HepG2 (cell line): ENCODE data around the gene SLC25A10. TPM values are rescaled to one million over a fixed set of nuclear protein-coding genes. Genes with fewer than 3 reads are reported as not detected.

Experiments
- DNMT1 ChIP-seq: sonication (generic); formaldehyde crosslinking; IDR thresholded peaks from 2 replicates; pipeline ENCODE4 v1.5.1; 2020; ENCODE audit warnings: mild to moderate bottlenecking, missing genetic modification reagents
- FOXM1 ChIP-seq: sonication (generic); formaldehyde crosslinking; IDR thresholded peaks from 2 replicates; pipeline ENCODE4 v1.5.0; 2020; ENCODE audit warnings: missing genetic modification reagents
- GATAD1 ChIP-seq: IDR thresholded peaks from 2 replicates; pipeline ENCODE4 v1.6.1; 2016; ENCODE audit warnings: missing genetic modification reagents, missing compliant biosample characterization
- GPN1 ChIP-seq: sonication (generic); formaldehyde crosslinking; IDR thresholded peaks from 2 replicates; pipeline ENCODE4 v1.5.1; 2020; ENCODE audit warnings: missing genetic modification reagents, borderline replicate concordance
- GRHL1 ChIP-seq: sonication (generic); formaldehyde crosslinking; conservative IDR thresholded peaks from 2 replicates; pipeline ENCODE4 v1.8.0; 2022; ENCODE audit warnings: missing genetic modification reagents
- HMGXB3 ChIP-seq: sonication (generic); formaldehyde crosslinking; IDR thresholded peaks from 2 replicates; pipeline ENCODE4 v1.4.0; 2020; ENCODE audit warnings: missing genetic modification reagents, borderline replicate concordance
- HOXA7 ChIP-seq: sonication (generic); formaldehyde crosslinking; IDR thresholded peaks from 2 replicates; pipeline ENCODE4 v1.8.1; 2022; ENCODE audit warnings: mild to moderate bottlenecking, missing genetic modification reagents, moderate library complexity
- JARID2 ChIP-seq: sonication (generic); formaldehyde crosslinking; IDR thresholded peaks from 2 replicates; pipeline ENCODE4 v1.8.1; 2023; ENCODE audit warnings: missing genetic modification reagents, inconsistent platforms; ENCODE audit not compliant: insufficient replicate concordance
- MBNL3 ChIP-seq: fragments of 250-450 bp; sonication (Bioruptor Pico); conservative IDR thresholded peaks from 2 replicates; pipeline ENCODE4 v1.8.0; 2022; ENCODE audit warnings: mild to moderate bottlenecking, inconsistent platforms
- TAF1 ChIP-seq: sonication (generic); formaldehyde crosslinking; IDR thresholded peaks from 2 replicates; pipeline ENCODE4 v1.4.0; 2020; ENCODE audit warnings: missing genetic modification reagents
- TBX3 ChIP-seq: fragments of 450-650 bp; IDR thresholded peaks from 2 replicates; pipeline ENCODE4 v1.6.1; 2017; ENCODE audit warnings: antibody characterized with exemption, mild to moderate bottlenecking, inconsistent platforms, borderline replicate concordance
- TFDP2 ChIP-seq: sonication (generic); formaldehyde crosslinking; IDR thresholded peaks from 2 replicates; pipeline ENCODE4 v1.4.0; 2020; ENCODE audit warnings: missing genetic modification reagents
- TRIM24 ChIP-seq: sonication (generic); formaldehyde crosslinking; IDR thresholded peaks from 2 replicates; pipeline ENCODE4 v1.8.0; 2022; ENCODE audit warnings: mild to moderate bottlenecking, missing genetic modification reagents
- UBTF ChIP-seq: sonication (generic); formaldehyde crosslinking; IDR thresholded peaks from 2 replicates; pipeline ENCODE4 v1.4.0; 2020; ENCODE audit warnings: mild to moderate bottlenecking, missing genetic modification reagents
- YEATS2 ChIP-seq: sonication (generic); formaldehyde crosslinking; IDR thresholded peaks from 2 replicates; pipeline ENCODE4 v1.4.0; 2020; ENCODE audit warnings: missing genetic modification reagents, borderline replicate concordance
- ZNF33B ChIP-seq: sonication (generic); formaldehyde crosslinking; IDR thresholded peaks from 2 replicates; pipeline ENCODE4 v1.5.1; 2020; ENCODE audit warnings: mild to moderate bottlenecking, missing genetic modification reagents
- ZNF800 ChIP-seq: sonication (generic); formaldehyde crosslinking; IDR thresholded peaks from 2 replicates; pipeline ENCODE4 v1.4.0; 2020; ENCODE audit warnings: missing genetic modification reagents
- polyA plus RNA-seq, 8 experiments: library from polyadenylated mRNA; depleted of rRNA in 3 of 8; stranded (reverse) in 7 of 8; unstranded in 1 of 8; fragments of >200 nt; fragmentation: Illumina TruSeq in 4 of 8; extraction: Trizol in 4 of 8; gene quantifications; 2 replicates each; pipeline versions ENCODE4 v1.2.1 to v1.2.3, GENCODE V29; 2011 to 2016; ENCODE audit warnings: low read depth in 4 of 8, missing spikeins in 1 of 8, mixed read lengths in 1 of 8; ENCODE audit not compliant: insufficient read depth in 1 of 8
- total RNA-seq, 5 experiments: library from RNA; depleted of rRNA; stranded (reverse); fragments of >200 nt; fragmentation: Illumina TruSeq; extraction: Trizol; gene quantifications; 2 replicates each; pipeline ENCODE4 v1.2.3, GENCODE V29; 2016; ENCODE audit warnings: low read depth in 1 of 5

SLC25A10 gene
- total and polyA plus RNA-seq, 2 of the 13 experiments (the other 11 are each of a cell fraction or from before 2014, with no cell fraction given), result 46.5 to 140 TPM

- no peak; the same call in 1 of the 2 replicates for TF ChIP-seq ZNF800
- no peak for TF ChIP-seq TBX3
- TF ChIP-seq GPN1 (CRISPR knock-in tag), result peak; percentile 52; the same call in 1 of the 2 replicates
- TF ChIP-seq GATAD1 (CRISPR knock-in tag), result peak; percentile 98
- TF ChIP-seq FOXM1, result peak; percentile 78; the same call in 1 of the 2 replicates
- TF ChIP-seq UBTF (CRISPR knock-in tag), result peak; percentile 97
- TF ChIP-seq JARID2, result peak; percentile 87
- peak; percentile 98 for TF ChIP-seq TAF1 (CRISPR knock-in tag)
- no peak for TF ChIP-seq TRIM24 (CRISPR knock-in tag)
- TF ChIP-seq GRHL1 (CRISPR knock-in tag), result no peak
- peak; percentile 99 for TF ChIP-seq YEATS2
- 0 out of 2 replicates have a peak, but pooled peaks have one; percentile 49 for TF ChIP-seq HMGXB3
- TF ChIP-seq ZNF33B, result peak; percentile 51; the same call in 1 of the 2 replicates
- TF ChIP-seq TFDP2 (CRISPR knock-in tag), result peak; percentile 93
- TF ChIP-seq HOXA7 (CRISPR knock-in tag), result peak; percentile 90; the same call in 1 of the 2 replicates
- no peak for TF ChIP-seq MBNL3 (CRISPR knock-in tag)
- TF ChIP-seq DNMT1, result peak; percentile 83
These were observed 8.9 kb upstream of the SLC25A10 start, which contains the start of gene MRPL12 (continued) for GRCh38 chr17:81702934-81703746.
